ENCODE data around the gene AOC1.
A peak's percentile ranks its signal among the peaks of the same experiment; 100 is the strongest.

The AOC1 gene

DNA sequence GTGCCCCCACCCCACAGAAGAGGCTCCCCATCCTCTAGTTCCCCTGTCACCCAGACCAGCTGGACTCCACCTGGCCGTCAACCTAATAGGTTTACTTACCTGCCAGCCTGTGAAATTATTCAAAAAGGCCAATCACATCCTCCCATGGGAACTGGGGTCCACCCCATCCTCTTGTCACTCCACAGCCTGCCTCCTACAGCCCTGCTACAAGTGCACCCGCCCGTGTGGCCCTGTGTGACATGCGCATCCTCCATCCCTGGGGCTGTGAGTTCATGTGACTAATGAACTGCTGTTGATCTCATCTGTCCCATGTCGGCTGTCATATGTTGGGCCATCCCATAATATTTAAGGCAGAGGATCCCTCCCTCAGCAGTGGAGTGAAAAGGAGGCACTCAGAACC is 39.4 kb downstream of the AOC1 start:
- H3K4me2 ChIP-seq (ENCODE audit: low read length) = peak overlapping the region; percentile 29; the same call in 1 of the 2 replicates
- H3K9ac ChIP-seq (ENCODE audit: low read length) = no peak overlapping the region; the same call in 1 of the 2 replicates
- H3K4me3 ChIP-seq (ENCODE audit: low read depth, low read length, poor library complexity, severe bottlenecking) = no peak overlapping the region
- no peak for TF ChIP-seq CTCF (IDR thresholded peaks at IDR 0.05; ENCODE audit: low read length)
- TF ChIP-seq EZH2 (IDR thresholded peaks at IDR 0.05; ENCODE audit: borderline replicate concordance, low read length) = no peak
- no peaks in the 10 kb centered on the region for H3K79me2 ChIP-seq (ENCODE audit: insufficient read depth, low read length)
- no peaks in the 10 kb centered on the region for H3F3A ChIP-seq (ENCODE audit: insufficient read depth, low read length)
- H3K27ac ChIP-seq (ENCODE audit: low read depth, low read length, poor library complexity, severe bottlenecking) = peak overlapping the region; percentile 78
- H3K27me3 ChIP-seq (ENCODE audit: insufficient read depth, low read length) = no peaks in the 10 kb centered on the region
- H3K36me3 ChIP-seq (ENCODE audit: insufficient read depth, low read length) = no peaks in the 10 kb centered on the region; the same call in 1 of the 2 replicates
- H3K9me3 ChIP-seq (ENCODE audit: low read length) = peaks cover 8% of the 10 kb centered on the region
- peaks cover 43% of the 10 kb centered on the region for H3K4me1 ChIP-seq (ENCODE audit: insufficient read depth, low read length, severe bottlenecking)
- 0 out of 2 replicates have a peak overlapping the region, but pooled peaks have one; percentile 3 for H2AFZ ChIP-seq (ENCODE audit: low read length)
- H3K9me2 ChIP-seq (ENCODE audit: low read depth, low read length) = no peaks in the 10 kb centered on the region
- no peaks in the 10 kb centered on the region for H4K20me1 ChIP-seq (ENCODE audit: insufficient read depth, low read length)

DNA sequence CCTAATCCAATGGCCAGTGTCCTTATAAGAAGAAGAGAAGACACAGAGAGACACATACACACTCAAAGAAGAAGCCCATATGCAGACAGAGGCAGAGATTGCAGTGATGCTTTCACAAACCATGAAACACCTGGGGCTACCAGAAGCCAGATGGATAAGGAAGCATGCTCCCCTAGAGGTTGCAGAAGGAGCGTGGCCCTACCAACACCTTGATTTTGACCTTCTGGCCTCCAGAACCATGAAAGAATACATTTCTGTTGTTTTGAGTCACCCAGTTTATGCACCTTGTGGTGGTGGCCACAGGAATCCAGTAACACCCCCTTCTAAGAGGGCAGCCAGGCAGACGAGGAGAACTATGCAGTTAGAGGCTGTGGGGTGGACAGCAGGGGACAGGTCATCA is 43.5 kb downstream of the AOC1 start:
- H3K79me2 ChIP-seq (ENCODE audit: insufficient read depth, low read length) = no peaks in the 10 kb centered on the region
- H4K20me1 ChIP-seq (ENCODE audit: insufficient read depth, low read length) = no peaks in the 10 kb centered on the region
- H3K4me3 ChIP-seq (ENCODE audit: low read depth, low read length, poor library complexity, severe bottlenecking) = no peak overlapping the region
- peak overlapping the region; percentile 67; the same call in 1 of the 2 replicates for H3K4me2 ChIP-seq (ENCODE audit: low read length)
- H3K36me3 ChIP-seq (ENCODE audit: insufficient read depth, low read length) = no peaks in the 10 kb centered on the region
- no peaks in the 10 kb centered on the region for H3K9me2 ChIP-seq (ENCODE audit: low read depth, low read length)
- peak overlapping the region; percentile 98 for H3K27ac ChIP-seq (ENCODE audit: low read depth, low read length, poor library complexity, severe bottlenecking)
- H3F3A ChIP-seq (ENCODE audit: insufficient read depth, low read length) = no peaks in the 10 kb centered on the region
- peak overlapping the region; percentile 64; the same call in 1 of the 2 replicates for H3K9ac ChIP-seq (ENCODE audit: low read length)
- peaks cover 65% of the 10 kb centered on the region for H3K4me1 ChIP-seq (ENCODE audit: insufficient read depth, low read length, severe bottlenecking)
- peaks cover 8% of the 10 kb centered on the region for H3K9me3 ChIP-seq (ENCODE audit: low read length)
- peak; percentile 24; the same call in 1 of the 2 replicates for TF ChIP-seq CTCF (IDR thresholded peaks at IDR 0.05; ENCODE audit: low read length)
- TF ChIP-seq EZH2 (IDR thresholded peaks at IDR 0.05; ENCODE audit: borderline replicate concordance, low read length) = no peak
- no peaks in the 10 kb centered on the region for H3K27me3 ChIP-seq (ENCODE audit: insufficient read depth, low read length)
- H2AFZ ChIP-seq (ENCODE audit: low read length) = no peak overlapping the region

DNA sequence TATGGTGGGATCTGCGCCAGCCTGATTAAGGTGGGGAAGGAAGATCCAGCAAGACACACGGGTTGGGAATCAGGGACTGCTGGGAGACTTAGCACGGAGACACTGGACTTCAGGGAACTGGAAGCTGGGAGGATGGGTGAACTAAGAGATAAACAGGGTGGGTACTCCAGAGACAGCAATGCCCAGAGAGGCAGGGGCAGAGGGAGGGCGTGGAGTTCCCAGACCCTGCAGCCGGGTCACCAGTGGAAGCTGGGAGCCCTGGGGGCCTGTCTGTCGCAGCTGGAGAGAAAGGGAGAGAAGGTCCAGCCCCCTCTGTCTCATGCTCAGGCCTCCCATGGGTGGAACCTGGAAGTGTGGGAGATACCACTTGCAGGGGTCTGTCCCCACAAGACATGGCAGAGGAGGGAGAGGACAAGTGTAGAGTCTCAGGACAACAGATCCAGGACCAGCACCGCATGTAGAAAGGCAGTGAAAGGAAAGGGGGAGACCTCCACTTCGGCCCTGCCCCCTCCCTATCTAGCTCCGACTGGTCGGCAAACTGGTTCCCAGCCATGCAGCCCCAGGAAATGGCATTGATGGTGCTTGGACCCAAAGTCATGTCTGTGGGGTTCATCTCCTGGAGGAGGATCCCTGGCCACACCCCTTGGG is 44.4 kb downstream of the AOC1 start:
- no peaks in the 10 kb centered on the region for H3K36me3 ChIP-seq (ENCODE audit: insufficient read depth, low read length)
- peak overlapping the region; percentile 67 for H3K4me2 ChIP-seq (ENCODE audit: low read length)
- no peaks in the 10 kb centered on the region for H4K20me1 ChIP-seq (ENCODE audit: insufficient read depth, low read length)
- TF ChIP-seq CTCF (IDR thresholded peaks at IDR 0.05; ENCODE audit: low read length) (no peak), EZH2 (IDR thresholded peaks at IDR 0.05; ENCODE audit: borderline replicate concordance, low read length) (no peak)
- H3K4me3 ChIP-seq (ENCODE audit: low read depth, low read length, poor library complexity, severe bottlenecking) = peak overlapping the region; percentile 53
- peaks cover 8% of the 10 kb centered on the region for H3K9me3 ChIP-seq (ENCODE audit: low read length)
- no peaks in the 10 kb centered on the region for H3K79me2 ChIP-seq (ENCODE audit: insufficient read depth, low read length)
- peak overlapping the region; percentile 64 for H3K9ac ChIP-seq (ENCODE audit: low read length)
- no peaks in the 10 kb centered on the region for H3K9me2 ChIP-seq (ENCODE audit: low read depth, low read length)
- peak overlapping the region; percentile 98 for H3K27ac ChIP-seq (ENCODE audit: low read depth, low read length, poor library complexity, severe bottlenecking)
- H2AFZ ChIP-seq (ENCODE audit: low read length) = peak overlapping the region; percentile 38; the same call in 1 of the 2 replicates
- no peaks in the 10 kb centered on the region for H3F3A ChIP-seq (ENCODE audit: insufficient read depth, low read length)
- H3K27me3 ChIP-seq (ENCODE audit: insufficient read depth, low read length) = no peaks in the 10 kb centered on the region
- peaks cover 65% of the 10 kb centered on the region for H3K4me1 ChIP-seq (ENCODE audit: insufficient read depth, low read length, severe bottlenecking)
